ENCODE results near the gene WIZ.
"Not testable (repeated sequence)": the region's sequence is repeated elsewhere in the genome, so short reads cannot be mapped to it uniquely, and the experiment has no call there.

WIZ gene

GRCh38 chr19:15422296-15423075 lies 27.3 kb downstream of the WIZ start:
- Histone ChIP-seq H3K27me3 (replicated peaks; ENCODE audit: control insufficient read depth, insufficient read depth, low read length, poor library complexity, severe bottlenecking) (no peaks in the 10 kb centered on the region), H3K36me3 (ENCODE audit: control insufficient read depth, insufficient read depth, low read length) (peaks cover 44% of the 10 kb centered on the region), H3K4me3 (ENCODE audit: insufficient read depth, low read depth, low read length, poor library complexity, severe bottlenecking) (no peak overlapping the region), H3K27ac (ENCODE audit: insufficient read depth, low read length, poor library complexity, severe bottlenecking) (no peak overlapping the region), H3K4me1 (ENCODE audit: control insufficient read depth, insufficient read depth, low read length, poor library complexity, severe bottlenecking) (peaks cover 14% of the 10 kb centered on the region), H3K9me3 (ENCODE audit: control insufficient read depth, low read length) (no peaks in the 10 kb centered on the region)
- no peak for DNase-seq

DNA sequence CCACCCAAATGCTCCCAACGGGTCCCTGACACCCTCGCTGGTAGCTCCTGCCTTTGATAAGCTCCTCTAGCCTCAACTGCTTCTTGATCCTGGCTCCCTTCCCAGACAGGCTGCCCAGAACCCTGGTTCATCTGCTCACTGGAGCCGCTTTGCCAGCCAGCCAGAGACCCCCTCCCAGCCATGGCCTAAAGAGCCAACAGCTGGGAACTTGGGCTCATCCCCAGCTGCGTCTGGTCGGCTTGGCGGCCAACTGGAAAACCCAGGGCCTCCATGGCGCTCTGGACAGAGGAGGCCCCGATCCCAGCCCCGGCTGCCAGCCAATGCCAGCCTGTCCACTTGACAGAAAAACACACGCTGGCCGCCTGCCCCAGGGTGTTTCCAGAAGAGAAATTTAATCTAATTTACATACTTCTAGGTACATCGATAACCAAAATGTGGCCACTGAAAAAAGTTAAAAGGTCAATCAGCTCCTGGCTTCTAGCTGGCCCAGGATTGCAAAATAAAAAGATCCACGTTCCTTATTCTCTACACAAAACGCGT lies 28.0 kb downstream of the WIZ start:
- peaks cover 38% of the 10 kb centered on the region for H3K36me3 ChIP-seq (ENCODE audit: control insufficient read depth, insufficient read depth, low read length)
- no peak overlapping the region for H3K4me3 ChIP-seq (ENCODE audit: insufficient read depth, low read depth, low read length, poor library complexity, severe bottlenecking)
- peaks cover 18% of the 10 kb centered on the region for H3K4me1 ChIP-seq (ENCODE audit: control insufficient read depth, insufficient read depth, low read length, poor library complexity, severe bottlenecking)
- H3K27me3 ChIP-seq (replicated peaks; ENCODE audit: control insufficient read depth, insufficient read depth, low read length, poor library complexity, severe bottlenecking): no peaks in the 10 kb centered on the region
- DNase-seq: no peak
- H3K9me3 ChIP-seq (ENCODE audit: control insufficient read depth, low read length): no peaks in the 10 kb centered on the region
- H3K27ac ChIP-seq (ENCODE audit: insufficient read depth, low read length, poor library complexity, severe bottlenecking): no peak overlapping the region

- no peak for DNase-seq
- H3K36me3 ChIP-seq (ENCODE audit: control insufficient read depth, insufficient read depth, low read length): peaks cover 32% of the 10 kb centered on the region
- H3K4me3 ChIP-seq (ENCODE audit: insufficient read depth, low read depth, low read length, poor library complexity, severe bottlenecking): no peak overlapping the region
- H3K4me1 ChIP-seq (ENCODE audit: control insufficient read depth, insufficient read depth, low read length, poor library complexity, severe bottlenecking): peaks cover 18% of the 10 kb centered on the region
- no peak overlapping the region for H3K27ac ChIP-seq (ENCODE audit: insufficient read depth, low read length, poor library complexity, severe bottlenecking)
- H3K27me3 ChIP-seq (replicated peaks; ENCODE audit: control insufficient read depth, insufficient read depth, low read length, poor library complexity, severe bottlenecking): no peaks in the 10 kb centered on the region
- no peaks in the 10 kb centered on the region for H3K9me3 ChIP-seq (ENCODE audit: control insufficient read depth, low read length)
These were observed 28.5 kb downstream of the WIZ start for GRCh38 chr19:15421136-15421695.

DNA sequence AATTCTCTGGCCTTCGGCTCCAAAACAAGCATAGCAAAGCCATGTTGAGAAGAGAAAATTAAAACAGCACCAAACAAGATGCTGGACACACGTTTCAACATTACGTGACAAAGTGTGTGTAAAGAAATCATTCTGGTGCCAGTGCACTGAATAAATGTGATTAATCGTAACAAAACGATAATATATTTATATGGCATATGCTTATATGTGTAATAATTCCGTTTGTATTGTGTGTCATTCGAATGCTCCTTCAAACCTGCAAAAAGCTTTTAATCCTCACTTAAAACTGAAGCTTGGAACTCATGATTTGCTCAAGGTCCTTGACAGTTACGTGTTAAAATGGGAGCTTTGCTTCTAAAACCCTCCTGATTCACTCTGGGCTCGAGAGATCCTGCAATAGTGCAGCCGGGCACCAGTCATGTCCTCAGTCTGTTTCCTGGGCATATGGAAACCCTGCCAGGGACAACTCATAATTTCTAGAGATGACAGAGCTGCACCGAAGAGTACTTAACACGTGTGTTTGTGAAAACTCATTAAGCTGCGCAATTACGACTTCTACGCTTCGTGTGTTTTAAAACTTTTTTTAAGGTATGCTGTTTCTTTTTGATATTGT lies 30.2 kb downstream of the WIZ start:
- Histone ChIP-seq H3K9me3 (ENCODE audit: control insufficient read depth, low read length) (no peaks in the 10 kb centered on the region), H3K4me3 (ENCODE audit: insufficient read depth, low read depth, low read length, poor library complexity, severe bottlenecking) (no peak overlapping the region), H3K27ac (ENCODE audit: insufficient read depth, low read length, poor library complexity, severe bottlenecking) (no peak overlapping the region), H3K27me3 (replicated peaks; ENCODE audit: control insufficient read depth, insufficient read depth, low read length, poor library complexity, severe bottlenecking) (no peaks in the 10 kb centered on the region), H3K36me3 (ENCODE audit: control insufficient read depth, insufficient read depth, low read length) (peaks cover 24% of the 10 kb centered on the region), H3K4me1 (ENCODE audit: control insufficient read depth, insufficient read depth, low read length, poor library complexity, severe bottlenecking) (peaks cover 18% of the 10 kb centered on the region)
- no peak for DNase-seq

GRCh38 chr19:15418579-15419412 lies 31.0 kb downstream of the WIZ start, which contains the start of gene AKAP8L:
Gene AKAP8L, minus strand, starts transcription at chr19:15418988. Its CDS starts 65 bp downstream, at chr19:15418923.
- H3K27me3 ChIP-seq (replicated peaks; ENCODE audit: control insufficient read depth, insufficient read depth, low read length, poor library complexity, severe bottlenecking): no peaks in the 10 kb centered on the region
- H3K9me3 ChIP-seq (ENCODE audit: control insufficient read depth, low read length): no peaks in the 10 kb centered on the region
- H3K4me1 ChIP-seq (ENCODE audit: control insufficient read depth, insufficient read depth, low read length, poor library complexity, severe bottlenecking): peaks cover 18% of the 10 kb centered on the region

GRCh38 chr19:15418231-15418578 lies 31.6 kb downstream of the WIZ start:
- DNase-seq: no peak
- H3K36me3 ChIP-seq (ENCODE audit: control insufficient read depth, insufficient read depth, low read length): peaks cover 13% of the 10 kb centered on the region

More at GRCh38 chr19:15418579-15419412, 31.0 kb downstream of the WIZ start, which contains the start of gene AKAP8L:
- Histone ChIP-seq H3K27ac (ENCODE audit: insufficient read depth, low read length, poor library complexity, severe bottlenecking) (peak within 1 kb of the TSS; percentile 75), H3K36me3 (ENCODE audit: control insufficient read depth, insufficient read depth, low read length) (peaks cover 19% of the 10 kb centered on the region), H3K4me3 (ENCODE audit: insufficient read depth, low read depth, low read length, poor library complexity, severe bottlenecking) (peak within 1 kb of the TSS; percentile 98)
- DNase-seq: peak; percentile 97 to 99 (median 98)

GRCh38 chr19:15417699-15418098 lies 32.1 kb downstream of the WIZ start:
- peak overlapping the region; percentile 75 for H3K27ac ChIP-seq (ENCODE audit: insufficient read depth, low read length, poor library complexity, severe bottlenecking)
- H3K27me3 ChIP-seq (replicated peaks; ENCODE audit: control insufficient read depth, insufficient read depth, low read length, poor library complexity, severe bottlenecking): no peaks in the 10 kb centered on the region
- H3K36me3 ChIP-seq (ENCODE audit: control insufficient read depth, insufficient read depth, low read length): peaks cover 8% of the 10 kb centered on the region
- no peak for DNase-seq
- H3K4me3 ChIP-seq (ENCODE audit: insufficient read depth, low read depth, low read length, poor library complexity, severe bottlenecking): peak overlapping the region; percentile 98
- peaks cover 22% of the 10 kb centered on the region for H3K4me1 ChIP-seq (ENCODE audit: control insufficient read depth, insufficient read depth, low read length, poor library complexity, severe bottlenecking)
- H3K9me3 ChIP-seq (ENCODE audit: control insufficient read depth, low read length): no peaks in the 10 kb centered on the region

More at GRCh38 chr19:15418231-15418578, 31.6 kb downstream of the WIZ start:
- peak overlapping the region; percentile 98 for H3K4me3 ChIP-seq (ENCODE audit: insufficient read depth, low read depth, low read length, poor library complexity, severe bottlenecking)
- no peaks in the 10 kb centered on the region for H3K9me3 ChIP-seq (ENCODE audit: control insufficient read depth, low read length)
- H3K27ac ChIP-seq (ENCODE audit: insufficient read depth, low read length, poor library complexity, severe bottlenecking): peak overlapping the region; percentile 75
- peaks cover 19% of the 10 kb centered on the region for H3K4me1 ChIP-seq (ENCODE audit: control insufficient read depth, insufficient read depth, low read length, poor library complexity, severe bottlenecking)
- no peaks in the 10 kb centered on the region for H3K27me3 ChIP-seq (replicated peaks; ENCODE audit: control insufficient read depth, insufficient read depth, low read length, poor library complexity, severe bottlenecking)

DNA sequence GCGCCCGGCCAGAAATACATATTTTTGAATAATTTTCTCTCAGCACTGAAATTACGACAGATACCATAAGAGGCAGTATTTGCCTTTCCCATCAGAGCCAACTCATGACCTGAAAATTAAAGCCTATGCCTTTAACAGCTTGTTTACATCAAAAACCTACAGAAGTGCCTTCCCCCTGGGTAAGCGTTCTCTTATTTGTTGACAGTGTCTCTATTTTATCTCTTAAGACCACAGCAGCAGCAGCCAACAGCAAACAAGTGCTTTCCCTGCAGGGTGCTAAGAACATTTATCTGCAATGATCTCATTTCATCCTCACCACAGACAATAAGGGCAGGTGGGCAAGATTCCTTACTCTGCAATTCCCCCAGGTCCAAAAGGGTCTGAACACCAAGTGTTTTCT lies 36.9 kb downstream of the WIZ start:
- Histone ChIP-seq H3K27me3 (replicated peaks; ENCODE audit: control insufficient read depth, insufficient read depth, low read length, poor library complexity, severe bottlenecking) (no peaks in the 10 kb centered on the region), H3K9me3 (ENCODE audit: control insufficient read depth, low read length) (no peaks in the 10 kb centered on the region), H3K27ac (ENCODE audit: insufficient read depth, low read length, poor library complexity, severe bottlenecking) (no peak overlapping the region), H3K4me1 (ENCODE audit: control insufficient read depth, insufficient read depth, low read length, poor library complexity, severe bottlenecking) (peaks cover 12% of the 10 kb centered on the region), H3K4me3 (ENCODE audit: insufficient read depth, low read depth, low read length, poor library complexity, severe bottlenecking) (no peak overlapping the region), H3K36me3 (ENCODE audit: control insufficient read depth, insufficient read depth, low read length) (peaks cover 20% of the 10 kb centered on the region)
- no peak for DNase-seq

DNA sequence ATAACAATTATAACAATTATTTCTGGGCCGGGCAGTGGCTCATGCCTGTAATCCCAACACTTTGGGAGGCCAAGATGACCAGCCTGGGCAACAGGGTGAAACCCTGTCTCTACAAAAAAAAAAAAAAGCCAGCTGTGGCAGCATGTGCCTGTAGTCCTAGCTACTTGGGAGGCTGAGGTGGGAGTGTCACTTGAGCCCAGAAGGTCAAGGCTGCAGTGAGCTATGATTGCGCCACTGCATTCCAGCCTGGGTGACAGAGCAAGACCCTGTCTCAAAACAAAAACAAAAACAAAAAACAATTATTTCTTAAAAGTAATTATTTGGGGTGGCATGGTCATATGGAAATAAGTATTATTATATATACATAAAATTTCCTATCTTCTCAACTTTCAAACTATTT lies 38.4 kb downstream of the WIZ start:
- not testable (repeated sequence) for H3K4me1 ChIP-seq (ENCODE audit: control insufficient read depth, insufficient read depth, low read length, poor library complexity, severe bottlenecking); H3K9me3 ChIP-seq (ENCODE audit: control insufficient read depth, low read length); H3K27ac ChIP-seq (ENCODE audit: insufficient read depth, low read length, poor library complexity, severe bottlenecking); DNase-seq; H3K27me3 ChIP-seq (replicated peaks; ENCODE audit: control insufficient read depth, insufficient read depth, low read length, poor library complexity, severe bottlenecking); H3K4me3 ChIP-seq (ENCODE audit: insufficient read depth, low read depth, low read length, poor library complexity, severe bottlenecking)
- peaks cover 20% of the 10 kb centered on the region for H3K36me3 ChIP-seq (ENCODE audit: control insufficient read depth, insufficient read depth, low read length)

Data from effector memory CD4-positive, alpha-beta T cell (primary cell).